BE2C (cell line): ENCODE results near the gene MRPL50.

Experiments used
- DNase-seq: peaks from one replicate; pipeline ENCODE4 v3.0.0-alpha.2; 2020
- H3K27me3 ChIP-seq: fragments of 250-450 bp; sonication (Bioruptor Pico); 2 replicates; pipeline ENCODE4 v1.5.1; 2020; ENCODE audit warnings: mild to moderate bottlenecking
- H3K36me3 ChIP-seq: fragments of 250-450 bp; sonication (Bioruptor Pico); 2 replicates; pipeline ENCODE4 v1.5.1; 2020; ENCODE audit warnings: mild to moderate bottlenecking
- H3K4me1 ChIP-seq: fragments of 250-450 bp; sonication (Bioruptor Pico); 2 replicates; pipeline ENCODE4 v1.5.1; 2020
- H3K4me3 ChIP-seq: 2 replicates; pipeline ENCODE4 v1.5.1; 2011; ENCODE audit warnings: low read depth, low read length
- H3K9me3 ChIP-seq: fragments of 250-450 bp; sonication (Bioruptor Pico); 2 replicates; pipeline ENCODE4 v1.5.1; 2020
- CTCF ChIP-seq: IDR thresholded peaks from 2 replicates; pipeline ENCODE4 v1.5.1; 2012; ENCODE audit warnings: mild to moderate bottlenecking, low read depth, low read length

Gene MRPL50

GRCh38 chr9:101440714-101441230 lies 42.4 kb upstream of the MRPL50 start:
- DNase-seq = no peak
- Histone ChIP-seq H3K9me3 (no peaks in the 10 kb centered on the region), H3K27me3 (peaks cover 17% of the 10 kb centered on the region), H3K4me3 (no peak overlapping the region), H3K4me1 (no peaks in the 10 kb centered on the region), H3K36me3 (no peaks in the 10 kb centered on the region)
- no peak for TF ChIP-seq CTCF

DNA sequence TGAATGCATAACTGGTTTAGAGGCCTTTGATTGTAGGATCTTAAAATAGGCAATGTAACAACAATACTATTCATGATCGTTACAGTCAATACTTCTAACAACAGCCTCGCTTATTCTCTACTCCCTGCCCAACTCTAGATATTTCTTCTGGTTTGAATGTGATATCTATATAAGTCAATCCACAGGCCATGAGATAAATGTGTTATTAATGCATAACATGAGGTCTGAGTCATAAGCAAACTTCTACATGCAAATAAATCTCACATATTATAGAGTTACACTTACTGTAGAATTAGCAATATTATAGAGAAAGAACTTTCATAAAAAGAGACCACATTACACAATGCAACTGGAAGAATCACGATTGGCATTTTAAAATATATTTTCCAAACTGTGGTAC lies 40.1 kb upstream of the MRPL50 start:
- no peaks in the 10 kb centered on the region for H3K36me3 ChIP-seq
- no peak for DNase-seq
- no peaks in the 10 kb centered on the region for H3K9me3 ChIP-seq
- H3K4me3 ChIP-seq = no peak overlapping the region
- peaks cover 18% of the 10 kb centered on the region for H3K27me3 ChIP-seq
- no peaks in the 10 kb centered on the region for H3K4me1 ChIP-seq
- TF ChIP-seq CTCF = no peak

DNA sequence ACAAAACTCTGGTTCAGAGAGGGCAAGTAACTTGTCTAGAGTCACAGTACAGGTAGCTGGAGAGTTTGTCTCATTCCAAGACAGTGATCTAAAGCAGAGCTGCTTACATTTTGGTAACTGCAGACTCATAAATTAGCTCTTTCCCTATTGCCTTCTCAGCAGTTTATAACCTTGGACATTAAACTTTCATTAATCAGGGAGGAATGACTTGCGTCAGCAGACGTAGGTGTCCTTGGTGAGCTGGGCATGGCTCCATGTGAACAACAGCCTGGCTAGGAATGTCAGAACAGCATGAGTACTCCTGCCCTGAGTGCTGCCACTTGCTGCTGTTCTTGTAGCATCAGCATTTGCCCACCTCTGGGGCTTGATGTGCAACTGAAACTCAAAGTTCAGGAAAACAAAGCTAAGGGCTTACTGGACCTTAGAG lies 39.4 kb upstream of the MRPL50 start:
- no peak for DNase-seq
- Histone ChIP-seq H3K4me1 (no peaks in the 10 kb centered on the region), H3K4me3 (no peak overlapping the region), H3K9me3 (no peaks in the 10 kb centered on the region), H3K27me3 (peaks cover 18% of the 10 kb centered on the region), H3K36me3 (no peaks in the 10 kb centered on the region)
- no peak for TF ChIP-seq CTCF

DNA sequence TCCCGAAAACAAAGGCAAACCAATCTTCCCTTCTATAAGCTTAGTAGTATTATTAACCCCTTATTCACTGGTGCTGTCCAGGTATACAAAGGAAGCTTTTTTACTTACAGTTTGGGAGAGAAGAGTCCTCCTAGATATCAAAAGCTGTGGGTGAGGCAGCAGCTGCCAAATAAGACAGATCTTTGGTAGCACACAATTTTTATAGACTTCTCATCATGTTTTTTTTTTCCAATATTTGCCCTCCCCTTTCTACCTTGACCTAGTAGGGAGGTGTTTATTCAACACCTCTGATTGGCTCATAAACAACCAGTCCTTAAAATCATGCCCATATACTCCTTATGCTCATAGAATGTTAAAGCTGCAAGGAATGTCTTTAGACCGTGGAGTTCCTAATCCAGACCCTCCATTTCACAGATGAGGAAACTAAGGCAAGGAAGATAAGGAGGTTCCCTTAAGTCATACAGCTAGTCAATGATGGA lies 37.2 kb upstream of the MRPL50 start, which contains the start of gene ALDOB:
Gene ALDOB (minus strand): TSS at position 174 of the 479 bp plus-strand sequence. CDS start 4,887 bp downstream, outside the sequence.
- Histone ChIP-seq H3K4me1 (no peaks in the 10 kb centered on the region), H3K27me3 (peaks cover 17% of the 10 kb centered on the region), H3K9me3 (no peaks in the 10 kb centered on the region), H3K36me3 (no peaks in the 10 kb centered on the region), H3K4me3 (no peak within 1 kb of the TSS)
- no peak for TF ChIP-seq CTCF
- DNase-seq = no peak

DNA sequence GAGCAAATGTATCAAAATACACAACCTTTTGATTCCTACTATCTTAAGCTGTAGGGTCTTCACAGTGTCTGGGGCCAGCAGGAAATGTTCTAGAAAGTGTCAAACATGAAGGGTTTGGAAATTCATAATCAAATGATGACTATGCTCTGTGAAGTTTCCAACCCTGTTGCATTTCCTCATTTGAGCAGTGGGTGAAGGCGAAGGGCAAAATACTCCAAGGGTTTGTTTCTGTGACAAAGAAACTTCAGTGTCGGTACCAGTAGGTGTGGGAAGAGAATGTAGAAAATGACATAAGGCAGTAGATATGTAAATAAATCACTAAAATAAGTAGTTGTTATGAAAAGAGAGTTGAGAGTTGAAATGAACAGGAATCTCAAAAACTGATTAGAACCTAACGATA lies 36.6 kb upstream of the MRPL50 start:
- no peak for TF ChIP-seq CTCF
- no peaks in the 10 kb centered on the region for H3K4me1 ChIP-seq
- no peaks in the 10 kb centered on the region for H3K36me3 ChIP-seq
- no peak overlapping the region for H3K4me3 ChIP-seq
- H3K27me3 ChIP-seq = peaks cover 17% of the 10 kb centered on the region
- H3K9me3 ChIP-seq = no peaks in the 10 kb centered on the region
- no peak for DNase-seq

DNA sequence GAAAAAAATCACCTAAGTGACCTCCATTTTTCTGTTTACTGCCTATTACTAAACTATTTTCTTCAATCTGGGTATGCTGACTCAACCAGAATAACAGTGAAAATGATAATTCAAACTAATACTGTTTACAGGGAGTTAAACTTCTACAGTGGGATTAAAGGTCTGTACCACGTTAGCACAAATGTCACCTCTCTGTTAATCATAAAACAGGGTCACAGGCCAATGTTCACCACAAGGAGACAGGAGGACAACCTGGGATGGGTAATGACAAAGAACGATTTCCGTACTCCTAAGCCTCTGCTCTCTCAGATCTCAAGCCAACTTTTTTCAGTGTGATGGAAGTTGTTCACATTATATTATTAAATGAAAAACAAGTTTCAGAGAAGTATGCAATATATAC lies 34.8 kb upstream of the MRPL50 start:
- H3K36me3 ChIP-seq = no peaks in the 10 kb centered on the region
- no peak for TF ChIP-seq CTCF
- no peak for DNase-seq
- H3K4me1 ChIP-seq = no peaks in the 10 kb centered on the region
- no peaks in the 10 kb centered on the region; the same call in 1 of the 2 replicates for H3K9me3 ChIP-seq
- peaks cover 17% of the 10 kb centered on the region for H3K27me3 ChIP-seq
- H3K4me3 ChIP-seq = no peak overlapping the region
